HepG2 (cell line): Measurements from ENCODE around the gene RSPH9. TPM values are rescaled to one million over a fixed set of nuclear protein-coding genes. Genes with fewer than 3 reads are reported as not detected.
A peak's percentile ranks its signal among the peaks of the same experiment; 100 is the strongest.

Experiments used
- BCLAF1 ChIP-seq: fragments of 450-650 bp; IDR thresholded peaks from 2 replicates; pipeline ENCODE4 v1.6.1; 2017; ENCODE audit warnings: mild to moderate bottlenecking
- CHCHD3 ChIP-seq: sonication (generic); formaldehyde crosslinking; IDR thresholded peaks from 2 replicates; pipeline ENCODE4 v1.8.0; 2022; ENCODE audit warnings: mild to moderate bottlenecking, missing genetic modification reagents, moderate library complexity
- CREB1 ChIP-seq, 2 experiments: fragments of 450-650 bp in 1 of 2; IDR thresholded peaks; 2 replicates each; pipeline ENCODE4 v1.6.1; 2016 to 2017; ENCODE audit warnings: control low read depth in 1 of 2, mild to moderate bottlenecking in 1 of 2, missing compliant biosample characterization in 1 of 2, missing genetic modification characterization in 1 of 2
- CREM ChIP-seq, 2 experiments: sonication (generic) in 1 of 2; formaldehyde crosslinking in 1 of 2; IDR thresholded peaks; 2 replicates each; pipeline versions ENCODE4 v1.4.0 to v1.6.1; 2016 to 2020; ENCODE audit warnings: antibody characterized with exemption in 1 of 2, mild to moderate bottlenecking in 1 of 2, missing genetic modification reagents in 1 of 2
- FOSL2 ChIP-seq: sonication (generic); formaldehyde crosslinking; IDR thresholded peaks from 2 replicates; pipeline ENCODE4 v1.4.0; 2020; ENCODE audit warnings: missing genetic modification reagents
- GZF1 ChIP-seq: sonication (generic); formaldehyde crosslinking; IDR thresholded peaks from 2 replicates; pipeline ENCODE4 v1.5.1; 2020; ENCODE audit warnings: mild to moderate bottlenecking, missing genetic modification reagents
- MTF2 ChIP-seq: sonication (generic); formaldehyde crosslinking; IDR thresholded peaks from 2 replicates; pipeline ENCODE4 v1.5.0; 2020; ENCODE audit warnings: missing genetic modification reagents, borderline replicate concordance
- NCOA2 ChIP-seq: sonication (generic); formaldehyde crosslinking; IDR thresholded peaks from 2 replicates; pipeline ENCODE4 v1.8.0; 2022; ENCODE audit warnings: inconsistent platforms
- NFIC ChIP-seq: IDR thresholded peaks from 2 replicates; pipeline ENCODE4 v1.6.1; 2012; ENCODE audit warnings: mild to moderate bottlenecking, low read length, inconsistent platforms
- REL ChIP-seq: sonication (generic); formaldehyde crosslinking; conservative IDR thresholded peaks from 2 replicates; pipeline ENCODE4 v1.8.0; 2022; ENCODE audit warnings: mild to moderate bottlenecking, missing genetic modification reagents, moderate library complexity
- ZGPAT ChIP-seq: IDR thresholded peaks from 2 replicates; pipeline ENCODE4 v1.6.1; 2016; ENCODE audit warnings: mild to moderate bottlenecking
- ZHX2 ChIP-seq, 2 experiments: sonication (generic) in 1 of 2; formaldehyde crosslinking in 1 of 2; IDR thresholded peaks; 2 replicates each; pipeline versions ENCODE4 v1.6.1 to v1.9.0; 2014 to 2022; ENCODE audit warnings: antibody characterized with exemption in 1 of 2, borderline replicate concordance in 1 of 2, inconsistent platforms in 1 of 2, low read depth in 1 of 2, missing genetic modification reagents in 1 of 2
- ZNF24 ChIP-seq: fragments of 450-650 bp; IDR thresholded peaks from 2 replicates; pipeline ENCODE4 v1.6.1; 2017; ENCODE audit warnings: antibody characterized with exemption, mild to moderate bottlenecking
- ZNF44 ChIP-seq: sonication (generic); formaldehyde crosslinking; IDR thresholded peaks from 2 replicates; pipeline ENCODE4 v1.5.1; 2020; ENCODE audit warnings: mild to moderate bottlenecking, missing genetic modification reagents
- ZNF547 ChIP-seq: sonication (generic); formaldehyde crosslinking; IDR thresholded peaks from 2 replicates; pipeline ENCODE4 v1.5.1; 2020; ENCODE audit warnings: mild to moderate bottlenecking, missing genetic modification reagents
- ZNF576 ChIP-seq: sonication (generic); formaldehyde crosslinking; IDR thresholded peaks from 2 replicates; pipeline ENCODE4 v1.4.0; 2020; ENCODE audit warnings: mild to moderate bottlenecking, missing genetic modification reagents
- ZNF580 ChIP-seq: IDR thresholded peaks from 2 replicates; pipeline ENCODE4 v1.6.1; 2016; ENCODE audit warnings: low read depth, borderline replicate concordance
- polyA plus RNA-seq, 8 experiments: library from polyadenylated mRNA; depleted of rRNA in 3 of 8; stranded (reverse) in 7 of 8; unstranded in 1 of 8; fragments of >200 nt; fragmentation: Illumina TruSeq in 4 of 8; extraction: Trizol in 4 of 8; gene quantifications; 2 replicates each; pipeline versions ENCODE4 v1.2.1 to v1.2.3, GENCODE V29; 2011 to 2016; ENCODE audit warnings: low read depth in 4 of 8, missing spikeins in 1 of 8, mixed read lengths in 1 of 8; ENCODE audit not compliant: insufficient read depth in 1 of 8
- total RNA-seq, 5 experiments: library from RNA; depleted of rRNA; stranded (reverse); fragments of >200 nt; fragmentation: Illumina TruSeq; extraction: Trizol; gene quantifications; 2 replicates each; pipeline ENCODE4 v1.2.3, GENCODE V29; 2016; ENCODE audit warnings: low read depth in 1 of 5

RSPH9 gene
- total and polyA plus RNA-seq, 2 of the 13 experiments (the other 11 are each of a cell fraction or from before 2014, with no cell fraction given), result 0.04 TPM; not detected in 1

- TF ChIP-seq CREB1 (IDR thresholded peaks at IDR 0.05) (peak; percentile 81), CREB1 (CRISPR knock-in tag; IDR thresholded peaks at IDR 0.05) (peak; percentile 90), CREM (IDR thresholded peaks at IDR 0.05) (peak; percentile 68; the same call in 1 of the 2 replicates), CREM (CRISPR knock-in tag; IDR thresholded peaks at IDR 0.05) (no peak), REL (no peak), ZGPAT (peak; percentile 38; the same call in 1 of the 2 replicates), ZNF580 (CRISPR knock-in tag) (peak; percentile 32; the same call in 1 of the 2 replicates), GZF1 (CRISPR knock-in tag) (no peak), ZNF24 (no peak), ZNF44 (CRISPR knock-in tag) (no peak), NFIC (0 out of 2 replicates have a peak, but pooled peaks have one; percentile 6), MTF2 (CRISPR knock-in tag) (no peak), NCOA2 (CRISPR knock-in tag) (no peak), CHCHD3 (no peak), FOSL2 (CRISPR knock-in tag) (peak; percentile 40), ZHX2 (IDR thresholded peaks at IDR 0.05; ENCODE audit: low read depth) (peak; percentile 47; the same call in 1 of the 2 replicates), ZHX2 (CRISPR knock-in tag; IDR thresholded peaks at IDR 0.05; ENCODE audit: borderline replicate concordance) (no peak), ZNF547 (CRISPR knock-in tag) (no peak; the same call in 1 of the 2 replicates), ZNF576 (CRISPR knock-in tag) (no peak), BCLAF1 (no peak)
Observed at GRCh38 chr6:43702534-43703440, 58.0 kb downstream of the RSPH9 start (continued).
